GM19455 (cell line): ENCODE measurements around the gene CTTN.

Source experiments
- ATAC-seq: cut with Tn5 transposase; IDR thresholded peaks from one replicate; pipeline ENCODE4 v1.9.1; 2021; ENCODE audit not compliant: unreplicated experiment

Gene CTTN

DNA sequence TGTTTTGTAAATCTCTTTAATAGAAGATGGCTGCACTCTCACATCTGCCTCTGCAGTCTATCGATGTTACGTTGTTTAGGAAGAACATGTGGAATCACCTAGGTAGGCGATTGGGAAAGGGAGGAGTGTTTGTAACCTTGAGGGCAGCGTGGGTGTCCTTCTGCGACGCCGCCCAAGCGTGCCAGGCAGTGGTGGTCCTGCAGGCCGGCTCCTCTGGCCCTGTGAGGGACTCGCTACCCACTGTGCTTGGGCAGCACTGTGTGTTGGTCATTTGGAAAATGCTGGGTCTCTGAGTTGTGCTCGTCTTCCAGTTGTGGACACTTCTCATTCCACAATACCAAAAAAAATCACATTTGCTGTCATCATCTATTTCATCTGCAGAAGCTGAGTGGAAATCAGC lies 29.1 kb downstream of the CTTN start:
- ATAC-seq = no peak

DNA sequence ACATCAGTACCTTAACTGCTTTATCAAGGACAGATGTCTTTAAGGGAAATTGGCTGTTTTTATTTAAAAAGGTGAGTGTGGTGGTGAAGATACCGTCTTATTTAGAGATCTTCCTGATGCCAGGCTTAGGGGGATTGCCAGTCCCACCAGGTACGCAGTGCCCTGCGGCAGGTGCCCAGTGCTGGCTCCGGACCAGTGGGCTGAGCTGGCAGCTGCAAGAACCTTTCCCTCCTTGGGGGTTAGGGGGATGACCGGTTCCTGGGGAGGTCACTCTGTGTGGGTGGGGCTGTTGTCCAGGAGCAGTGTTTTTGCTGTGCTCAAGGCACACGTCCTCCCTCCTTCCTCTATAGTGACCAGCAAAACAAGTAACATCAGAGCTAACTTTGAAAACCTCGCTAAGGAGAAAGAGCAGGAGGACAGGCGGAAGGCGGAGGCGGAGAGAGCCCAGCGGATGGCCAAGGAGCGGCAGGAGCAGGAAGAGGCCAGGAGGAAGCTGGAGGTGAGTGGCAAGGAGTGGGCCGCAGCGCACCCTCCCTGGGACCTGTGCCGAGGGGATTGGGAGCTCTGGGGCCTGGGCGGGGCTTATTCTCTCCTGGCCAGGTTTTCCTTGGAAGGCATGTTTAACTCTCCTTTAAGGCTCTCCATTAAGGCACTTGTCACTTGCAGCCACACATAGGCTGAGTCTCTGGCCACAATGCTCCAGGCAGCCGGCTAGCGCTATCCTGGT lies 30.5 kb downstream of the CTTN start:
- no peak for ATAC-seq

DNA sequence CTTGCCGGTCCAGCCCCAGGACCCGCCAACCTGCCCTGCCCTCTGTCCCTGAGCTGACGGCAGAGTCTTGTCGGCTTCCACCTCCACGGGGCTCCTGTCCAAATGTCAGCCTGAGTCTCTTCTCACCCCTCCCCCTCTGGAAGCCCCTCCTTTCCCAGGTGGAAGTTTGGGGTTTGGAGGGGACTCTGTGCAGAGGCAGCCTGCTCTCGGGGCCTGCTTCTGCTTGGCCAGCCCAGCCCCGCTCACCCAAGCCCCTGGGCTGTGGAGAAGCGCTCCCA lies 31.0 kb downstream of the CTTN start:
- ATAC-seq = no peak

DNA sequence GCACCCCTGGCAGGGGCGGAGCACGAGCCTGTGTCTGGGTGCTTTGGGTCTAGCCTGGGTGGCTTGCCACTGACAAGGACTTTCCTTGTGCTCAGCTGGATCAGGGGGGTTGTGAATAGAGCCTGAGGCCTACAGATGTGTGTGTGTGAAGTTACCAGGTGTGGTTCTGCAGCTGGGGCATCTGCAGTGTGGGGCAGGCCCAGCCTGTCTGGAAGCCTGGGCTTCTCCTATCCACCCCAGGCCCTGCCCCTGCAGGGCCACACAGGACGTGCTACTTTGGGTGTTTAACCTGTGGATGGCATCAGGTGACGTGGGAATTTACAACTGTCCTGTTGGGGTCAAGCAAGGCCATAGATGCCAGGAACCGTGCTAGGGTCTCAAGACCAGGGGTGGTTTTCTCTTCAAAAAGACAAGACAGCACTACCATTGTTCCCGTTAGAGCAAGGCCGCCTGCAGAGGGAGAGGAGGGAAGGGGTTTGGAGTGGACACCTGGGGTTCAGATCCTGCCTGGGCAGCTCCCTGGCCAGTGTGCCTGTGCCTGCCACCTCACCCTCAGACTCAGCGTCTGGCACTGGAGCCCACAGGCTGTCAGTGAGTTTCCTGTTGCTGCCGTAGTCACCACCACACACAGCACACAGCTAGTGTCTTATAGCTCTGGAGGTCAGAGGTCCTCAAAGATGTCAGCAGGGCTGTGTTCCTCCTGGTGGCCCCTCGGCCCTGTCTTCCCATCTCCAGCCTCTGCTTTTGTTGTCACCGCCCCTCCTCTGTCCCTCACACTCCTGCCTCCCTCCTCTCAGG lies 31.6 kb downstream of the CTTN start:
- no peak for ATAC-seq

DNA sequence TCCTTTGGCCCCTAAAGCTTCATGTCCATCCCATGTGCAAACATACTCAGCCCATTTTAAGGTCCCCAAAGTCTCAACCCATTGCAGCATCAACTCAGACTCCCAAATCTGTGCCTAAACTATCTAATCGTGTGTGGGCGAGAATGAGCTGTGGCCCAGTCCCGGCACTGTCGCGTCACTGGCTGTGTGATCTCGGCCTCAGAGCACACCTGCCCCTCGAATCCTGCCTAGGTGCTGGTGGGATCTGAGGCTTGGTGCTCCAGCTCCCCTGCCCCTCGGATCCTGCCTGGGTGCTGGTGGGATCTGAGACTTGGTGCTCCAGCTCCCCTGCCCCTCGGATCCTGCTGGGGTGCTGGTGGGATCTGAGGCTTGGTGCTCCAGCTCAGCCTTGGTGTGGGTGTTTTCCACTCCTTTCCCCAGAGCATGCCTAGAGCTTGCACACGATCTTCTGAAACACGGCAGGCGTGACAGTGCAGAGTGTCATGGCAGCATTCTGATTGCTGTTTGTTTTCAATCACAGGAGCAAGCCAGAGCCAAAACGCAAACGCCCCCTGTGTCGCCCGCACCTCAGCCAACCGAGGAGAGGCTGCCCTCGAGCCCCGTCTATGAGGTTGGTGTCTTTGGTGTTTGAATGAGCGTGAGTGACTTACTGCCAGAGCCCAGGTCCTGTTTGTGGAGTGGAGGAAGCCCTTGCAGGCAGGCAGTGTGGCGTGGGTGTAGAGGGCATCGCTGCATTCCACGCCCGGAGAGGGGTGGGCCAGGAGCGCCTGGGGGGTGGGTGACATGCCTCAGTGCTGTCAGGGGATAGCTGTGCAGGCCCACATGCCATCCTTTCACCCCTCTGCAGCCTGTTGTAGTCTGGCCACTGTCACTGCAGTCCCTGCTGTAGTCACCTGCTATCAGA lies 32.6 kb downstream of the CTTN start:
- no peak for ATAC-seq

DNA sequence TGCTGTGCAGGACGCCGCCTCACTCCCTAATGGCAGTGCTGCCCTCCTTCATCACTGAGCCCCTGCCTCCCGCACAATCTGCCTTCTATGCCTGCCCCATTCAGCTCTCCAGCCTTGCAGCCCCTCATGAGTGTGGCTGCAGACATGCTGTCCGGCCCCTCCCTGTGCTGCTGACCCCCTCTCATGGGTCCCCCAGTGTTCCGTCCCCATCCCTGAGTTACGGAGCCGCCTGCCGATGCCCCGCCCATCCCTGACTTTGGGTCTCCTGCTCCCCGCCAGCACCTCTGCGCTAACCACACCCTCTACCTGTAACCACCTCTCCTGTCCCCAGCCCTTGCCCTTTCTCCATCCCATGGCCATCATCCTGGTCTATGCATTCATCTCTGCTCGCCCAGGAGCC lies 33.3 kb downstream of the CTTN start:
- no peak for ATAC-seq

DNA sequence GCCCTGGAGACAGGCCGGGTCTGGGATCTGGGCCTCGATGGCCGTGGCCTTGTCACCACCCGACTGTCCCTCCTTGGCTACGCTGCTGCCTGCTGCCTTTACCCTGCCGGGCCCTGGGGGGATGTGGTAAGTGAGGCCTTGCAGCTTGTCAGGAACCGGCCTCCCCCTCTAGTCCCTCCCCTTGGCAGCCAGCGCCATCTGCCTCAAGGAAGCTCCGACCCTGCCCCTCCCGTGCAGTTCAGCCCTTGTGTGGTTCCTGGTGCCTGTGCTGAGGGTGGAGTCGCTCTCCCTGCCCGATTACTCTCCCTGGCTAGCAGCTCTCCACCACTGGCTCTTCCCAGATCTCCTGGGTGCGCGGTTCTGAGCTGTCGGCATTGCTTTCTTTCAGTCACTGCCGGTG lies 33.7 kb downstream of the CTTN start:
- no peak for ATAC-seq

DNA sequence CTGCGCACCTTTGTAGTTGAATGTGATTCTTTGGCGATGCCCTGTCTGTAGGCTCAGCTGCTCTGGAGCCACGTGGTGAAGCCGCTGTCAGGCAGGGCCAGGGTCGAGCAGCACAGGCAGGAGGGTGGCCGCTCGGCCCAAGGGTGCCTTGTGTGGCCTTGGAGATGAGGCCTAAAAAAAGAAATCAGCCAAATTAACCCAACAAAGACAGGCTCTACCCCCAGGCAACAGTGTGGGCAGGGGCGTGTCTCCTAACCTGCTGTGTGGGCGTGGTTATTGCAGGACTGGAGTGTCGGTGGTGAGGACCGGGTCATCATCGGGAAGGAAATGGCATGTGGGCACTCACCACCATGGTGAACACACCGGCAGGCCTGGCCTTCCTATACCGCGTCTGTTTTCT lies 34.3 kb downstream of the CTTN start:
- ATAC-seq = no peak

DNA sequence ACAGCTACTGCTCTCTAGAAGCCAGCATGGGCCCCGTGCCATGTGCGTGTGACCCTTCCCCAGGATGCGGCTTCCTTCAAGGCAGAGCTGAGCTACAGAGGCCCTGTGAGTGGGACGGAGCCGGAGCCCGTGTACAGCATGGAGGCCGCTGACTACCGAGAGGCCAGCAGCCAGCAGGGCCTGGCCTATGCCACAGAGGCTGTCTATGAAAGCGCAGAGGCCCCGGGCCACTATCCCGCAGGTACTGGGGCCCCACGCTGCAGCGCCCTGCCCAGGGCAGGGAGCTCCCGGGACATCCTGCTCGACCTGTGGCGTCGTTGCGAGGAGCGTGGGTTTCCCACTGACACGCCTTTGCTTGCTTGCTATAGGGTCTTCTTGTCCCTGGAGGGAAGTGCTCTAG lies 34.7 kb downstream of the CTTN start:
- no peak for ATAC-seq

DNA sequence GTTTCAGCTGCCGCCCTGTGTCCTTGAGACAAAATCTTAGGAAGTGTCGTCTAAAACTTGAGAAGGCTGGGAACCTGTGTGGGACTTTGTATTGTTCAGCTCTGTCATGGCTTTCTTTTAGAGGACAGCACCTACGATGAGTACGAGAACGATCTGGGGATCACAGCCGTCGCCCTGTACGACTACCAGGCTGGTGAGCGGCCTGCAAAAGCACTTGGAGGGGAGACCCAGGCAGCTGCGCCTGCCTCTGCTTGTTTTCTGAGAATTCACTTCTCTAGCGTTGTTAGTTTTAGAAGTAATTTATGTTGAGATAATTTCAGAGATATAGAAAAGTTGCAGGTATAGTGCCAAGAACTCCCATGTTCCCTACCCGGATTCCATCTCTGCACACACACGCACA lies 35.2 kb downstream of the CTTN start:
- ATAC-seq = no peak

DNA sequence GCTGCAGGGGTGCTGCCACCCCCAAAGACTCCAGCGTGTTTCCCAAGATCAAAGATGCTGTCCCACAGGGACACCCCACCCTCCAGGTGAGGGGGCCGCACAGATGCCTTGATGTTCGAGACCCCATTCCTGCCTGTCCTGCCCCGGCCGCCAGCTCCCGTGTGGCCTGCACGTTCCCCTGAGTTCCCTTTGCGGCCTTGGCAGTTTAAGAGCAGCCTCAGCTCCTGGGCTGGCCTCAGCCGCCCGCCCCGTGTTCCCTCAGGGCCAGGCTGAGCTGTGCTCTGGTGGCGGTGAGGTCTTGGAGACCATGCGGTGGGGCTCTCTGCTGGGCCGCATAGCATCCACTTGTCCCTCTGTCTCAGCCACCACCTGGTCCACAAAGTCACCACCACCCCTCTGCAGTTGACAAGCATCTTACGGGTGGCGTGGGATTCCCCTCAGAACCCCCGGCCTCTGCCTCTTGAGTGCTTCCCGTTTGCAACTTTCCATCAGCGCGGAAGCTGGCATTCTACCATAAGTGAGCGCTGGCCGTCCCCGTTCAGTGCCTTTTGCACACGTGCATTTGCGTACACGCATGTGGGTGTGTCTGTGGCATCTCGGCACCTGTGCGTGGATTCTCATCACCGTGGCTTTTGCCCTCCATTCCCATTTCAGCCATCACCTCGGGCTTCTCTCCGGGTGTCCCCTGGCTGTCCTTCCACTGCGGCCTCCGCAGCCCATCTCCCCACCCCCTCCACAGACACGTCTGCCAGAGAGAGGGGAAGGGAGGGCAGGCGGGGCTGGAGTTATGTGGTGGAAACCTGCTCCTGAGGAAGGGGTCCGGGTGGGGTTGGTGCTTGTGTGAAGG lies 35.9 kb downstream of the CTTN start:
- ATAC-seq = no peak

DNA sequence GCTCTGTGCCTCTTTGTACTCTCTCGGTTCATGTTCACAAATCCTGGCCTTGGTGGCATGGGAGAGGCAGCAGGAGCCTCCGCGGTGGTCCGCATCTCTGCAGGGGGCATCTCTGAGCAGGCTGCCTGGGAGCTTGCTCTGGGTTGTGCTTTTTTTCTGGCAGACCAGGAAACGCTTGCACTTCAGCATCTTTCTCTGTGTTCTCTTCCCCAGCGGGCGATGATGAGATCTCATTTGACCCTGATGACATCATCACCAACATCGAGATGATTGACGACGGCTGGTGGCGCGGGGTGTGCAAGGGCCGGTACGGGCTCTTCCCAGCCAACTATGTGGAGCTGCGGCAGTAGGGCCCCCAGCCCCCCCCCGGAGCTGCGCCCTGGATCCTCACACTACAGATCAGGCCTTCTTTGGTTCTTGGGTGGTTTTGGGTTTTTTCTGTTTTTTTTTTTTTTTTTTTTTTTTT lies 36.5 kb downstream of the CTTN start:
- ATAC-seq = no peak

DNA sequence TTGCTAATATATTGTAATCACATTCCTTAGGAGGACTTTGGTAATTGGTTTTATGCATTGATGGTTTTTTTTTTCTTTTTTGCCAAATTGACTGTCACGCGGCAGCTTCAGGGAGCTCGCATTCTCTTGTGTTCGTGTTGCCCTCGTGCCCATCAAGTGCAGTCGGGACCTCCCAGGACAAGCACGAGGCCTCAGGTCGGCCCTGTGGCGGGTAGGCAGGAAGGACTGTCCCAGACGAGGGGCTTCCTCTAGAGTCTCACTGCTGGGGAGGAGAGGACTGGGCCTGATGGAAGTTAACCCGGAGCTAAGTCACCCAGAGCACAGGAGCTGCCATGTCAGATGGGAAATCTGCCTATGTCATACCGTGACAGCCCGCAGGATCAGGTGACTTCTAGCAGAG lies 37.0 kb downstream of the CTTN start:
- no peak for ATAC-seq

DNA sequence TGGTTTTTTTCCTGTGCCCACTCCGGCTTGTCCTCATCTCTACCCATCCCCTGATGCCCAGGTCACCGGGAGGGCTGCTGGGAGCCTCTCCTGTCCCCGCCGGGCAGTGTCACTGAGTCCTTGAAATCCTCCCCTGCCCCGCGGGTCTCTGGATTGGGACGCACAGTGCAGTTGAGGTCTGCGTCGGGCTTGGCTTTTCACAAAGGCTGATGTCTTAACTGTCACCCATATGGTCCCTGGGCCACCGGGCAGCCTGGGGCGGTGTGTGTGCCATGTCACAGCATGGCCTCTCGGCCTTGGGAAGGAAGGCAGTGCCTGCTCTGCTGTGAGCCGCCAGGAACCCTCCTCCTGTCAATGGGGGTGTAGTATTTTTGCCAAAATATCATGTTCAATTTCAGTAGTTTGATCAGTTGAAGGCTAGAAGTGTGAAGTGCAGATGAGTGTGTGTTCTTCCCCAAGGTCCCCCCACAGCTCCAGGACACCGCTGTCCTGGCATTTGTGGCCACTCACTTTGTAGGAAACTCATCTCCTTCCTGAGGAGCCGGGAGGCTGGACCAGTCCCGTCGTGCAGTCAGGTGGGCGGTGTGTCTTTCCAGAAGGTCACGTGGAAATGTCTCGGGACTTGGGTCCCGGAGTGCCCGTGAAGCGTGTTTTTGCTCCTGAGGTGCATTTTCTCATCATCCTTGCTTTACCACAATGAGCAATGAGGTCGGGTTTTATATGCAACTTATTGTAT lies 37.6 kb downstream of the CTTN start:
- ATAC-seq = no peak

DNA sequence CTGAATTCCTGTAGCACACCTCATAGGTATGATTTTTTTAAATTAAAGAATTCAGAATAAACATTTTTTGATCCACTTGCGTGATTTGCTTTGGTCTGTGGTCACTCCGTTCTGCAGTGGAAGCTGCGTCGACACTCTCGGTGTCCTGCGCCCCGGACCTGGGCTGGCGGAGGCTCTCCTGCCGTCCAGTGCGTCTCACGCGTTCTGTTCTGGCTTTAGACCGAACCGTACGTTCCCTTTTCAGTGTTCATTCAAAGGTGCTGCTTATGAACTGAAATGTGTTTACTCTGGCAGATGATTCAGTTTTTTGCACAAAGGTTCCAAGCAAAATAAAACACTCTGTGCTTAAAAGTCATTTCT lies 38.2 kb downstream of the CTTN start:
- ATAC-seq = no peak

DNA sequence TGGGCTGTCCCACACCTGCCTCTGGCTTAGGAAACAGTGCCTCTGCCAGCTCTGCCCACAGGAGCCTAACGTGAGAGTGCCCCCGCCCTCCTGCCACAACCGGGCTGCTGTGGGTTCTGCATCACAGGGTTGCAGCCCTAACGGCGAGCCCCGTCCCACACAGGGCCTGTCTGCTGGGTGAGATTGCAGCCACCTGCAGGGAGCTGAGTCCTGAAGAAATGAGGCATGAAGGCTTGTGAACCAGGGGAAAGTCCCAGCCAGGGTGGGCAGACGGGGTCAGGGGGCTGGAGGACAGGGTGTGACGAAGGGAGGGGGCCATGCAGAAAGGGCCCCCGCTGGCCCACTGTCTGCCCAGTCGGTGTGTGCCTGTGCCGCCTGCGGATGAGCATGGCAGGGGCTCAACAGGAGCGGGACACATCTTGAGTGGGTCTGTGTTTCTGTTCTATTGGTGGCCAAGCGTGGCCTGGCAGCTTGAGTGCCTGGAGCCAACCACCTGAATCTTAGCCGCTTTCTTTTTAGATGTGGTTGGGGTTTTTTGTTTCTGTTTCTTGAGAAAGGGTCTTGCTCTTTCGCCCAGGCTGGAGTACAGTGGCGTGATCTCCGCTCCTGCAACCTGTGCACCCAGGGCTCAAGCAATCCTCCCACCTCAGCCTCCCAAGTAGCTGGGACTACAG lies 38.9 kb downstream of the CTTN start:
- ATAC-seq = no peak

DNA sequence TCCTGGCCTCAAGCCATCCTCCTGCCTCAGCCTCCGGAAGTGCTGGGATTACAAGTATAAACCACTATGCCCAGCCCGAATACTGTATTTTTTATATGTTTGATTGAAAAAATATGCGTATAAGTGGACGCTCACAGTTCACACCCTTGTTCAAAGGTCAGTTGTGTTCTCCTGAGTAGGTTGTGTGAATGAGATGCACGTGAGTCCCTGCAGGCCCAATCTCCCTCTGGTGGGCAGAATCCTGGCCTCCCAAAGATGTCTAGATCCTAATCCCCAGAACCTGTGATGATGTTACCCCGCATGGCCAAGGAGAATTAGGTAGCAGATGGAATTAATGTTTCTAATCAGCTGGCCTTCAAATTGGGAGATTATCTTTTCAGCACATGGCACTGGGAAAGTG lies 41.9 kb downstream of the CTTN start:
- no peak for ATAC-seq

DNA sequence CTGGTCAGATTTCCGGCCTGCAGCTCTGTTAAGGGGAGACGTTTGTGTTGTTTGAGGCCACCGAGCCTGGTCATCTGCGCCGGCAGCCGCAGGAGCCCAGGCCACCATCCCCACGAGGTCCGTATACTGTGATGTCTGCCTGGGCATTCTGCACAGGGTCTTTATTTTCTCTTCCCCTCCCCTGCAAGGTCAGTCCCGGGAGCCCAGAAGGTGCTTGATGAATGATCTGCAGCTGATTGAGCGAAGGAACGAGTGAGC lies 45.4 kb downstream of the CTTN start:
- no peak for ATAC-seq

DNA sequence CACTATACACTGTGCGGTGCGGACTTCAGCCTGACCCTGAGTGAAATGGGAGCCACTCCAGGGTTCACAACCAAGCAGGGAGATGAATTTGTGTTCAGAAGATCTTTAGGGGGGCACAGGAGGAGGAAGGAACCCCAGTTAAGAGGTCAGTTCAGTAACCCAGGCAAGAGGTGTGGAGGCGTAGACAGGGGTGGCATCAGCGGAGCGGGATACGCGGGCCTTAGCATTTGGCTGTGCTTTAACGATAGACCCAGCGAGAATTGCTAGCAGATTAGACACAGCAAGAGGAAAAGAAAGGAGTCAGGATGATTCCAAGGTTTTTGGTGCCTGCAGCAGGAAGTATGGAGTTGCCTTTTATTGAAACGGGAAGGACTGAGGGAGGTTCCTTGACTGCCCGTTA lies 46.8 kb downstream of the CTTN start:
- ATAC-seq = no peak

DNA sequence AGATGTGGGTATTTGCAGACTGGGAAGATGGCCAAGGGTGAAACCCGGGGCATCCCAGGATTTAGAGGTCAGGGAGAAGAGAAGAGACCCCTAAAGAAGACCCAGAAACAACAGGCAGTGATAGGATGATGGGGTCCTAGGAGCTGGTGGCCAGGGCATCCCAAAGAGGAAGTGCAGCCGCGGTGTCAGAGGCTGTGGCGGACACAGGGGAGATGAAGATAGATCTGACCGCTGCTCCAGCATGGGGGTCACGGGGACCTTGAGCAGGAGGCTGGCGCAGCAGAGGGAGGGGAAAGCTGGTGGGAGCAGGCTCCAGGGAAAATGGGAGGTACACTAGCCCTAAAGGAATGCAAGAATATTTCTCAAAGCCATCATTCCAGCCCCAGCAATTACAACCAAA lies 47.3 kb downstream of the CTTN start:
- ATAC-seq = no peak
